ENCODE results near the gene GRPEL1.

GRPEL1 gene

DNA sequence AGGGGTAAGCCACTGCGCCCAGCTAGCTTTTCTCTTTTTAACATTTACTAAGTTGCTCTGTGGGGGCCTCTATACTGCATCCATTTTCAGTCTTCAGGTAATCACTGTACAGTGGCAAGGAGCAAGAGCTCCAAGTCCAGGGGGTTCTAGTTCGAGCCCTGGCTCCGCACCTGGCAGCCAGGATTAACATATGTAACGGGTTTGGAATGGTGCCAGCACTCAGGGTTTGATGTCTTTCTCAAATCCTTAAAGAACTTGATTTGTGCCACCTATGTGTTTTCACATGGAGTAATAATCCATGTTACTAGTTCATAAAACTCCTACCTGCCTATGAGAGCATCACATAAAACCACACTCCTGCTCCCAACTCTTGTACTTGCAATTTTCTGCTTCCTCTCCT lies 4.5 kb downstream of the GRPEL1 start:
- TF ChIP-seq, protein P1, sequence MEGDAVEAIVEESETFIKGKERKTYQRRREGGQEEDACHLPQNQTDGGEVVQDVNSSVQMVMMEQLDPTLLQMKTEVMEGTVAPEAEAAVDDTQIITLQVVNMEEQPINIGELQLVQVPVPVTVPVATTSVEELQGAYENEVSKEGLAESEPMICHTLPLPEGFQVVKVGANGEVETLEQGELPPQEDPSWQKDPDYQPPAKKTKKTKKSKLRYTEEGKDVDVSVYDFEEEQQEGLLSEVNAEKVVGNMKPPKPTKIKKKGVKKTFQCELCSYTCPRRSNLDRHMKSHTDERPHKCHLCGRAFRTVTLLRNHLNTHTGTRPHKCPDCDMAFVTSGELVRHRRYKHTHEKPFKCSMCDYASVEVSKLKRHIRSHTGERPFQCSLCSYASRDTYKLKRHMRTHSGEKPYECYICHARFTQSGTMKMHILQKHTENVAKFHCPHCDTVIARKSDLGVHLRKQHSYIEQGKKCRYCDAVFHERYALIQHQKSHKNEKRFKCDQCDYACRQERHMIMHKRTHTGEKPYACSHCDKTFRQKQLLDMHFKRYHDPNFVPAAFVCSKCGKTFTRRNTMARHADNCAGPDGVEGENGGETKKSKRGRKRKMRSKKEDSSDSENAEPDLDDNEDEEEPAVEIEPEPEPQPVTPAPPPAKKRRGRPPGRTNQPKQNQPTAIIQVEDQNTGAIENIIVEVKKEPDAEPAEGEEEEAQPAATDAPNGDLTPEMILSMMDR (conservative IDR thresholded peaks at IDR 0.05; ENCODE audit: low read length) = no peak
- H3K4me3 ChIP-seq (ENCODE audit: low read length) = no peak overlapping the region
- DNase-seq (ENCODE audit: low read depth) = no peak

DNA sequence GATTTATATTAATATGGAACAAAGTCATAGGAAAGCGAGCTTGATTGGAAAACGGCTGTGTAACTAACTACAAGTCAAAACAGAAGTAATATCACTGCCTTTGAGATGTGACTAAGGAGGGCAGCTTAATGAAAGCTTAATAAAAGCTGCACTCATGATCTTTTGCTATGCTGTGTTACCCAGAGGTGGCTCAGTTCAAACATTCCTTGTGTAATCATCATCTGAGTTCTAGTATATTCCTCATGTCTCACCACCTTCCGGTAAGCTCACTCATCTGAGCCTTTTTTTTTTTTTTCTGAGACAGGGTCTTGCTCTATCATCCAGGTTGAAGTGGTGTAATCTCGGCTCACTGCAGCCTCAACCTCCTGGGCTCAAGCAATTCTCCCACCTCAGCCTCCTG lies 5.0 kb downstream of the GRPEL1 start:
- no peak for DNase-seq (ENCODE audit: low read depth)
- TF ChIP-seq, protein P1 (conservative IDR thresholded peaks at IDR 0.05; ENCODE audit: low read length) = no peak

DNA sequence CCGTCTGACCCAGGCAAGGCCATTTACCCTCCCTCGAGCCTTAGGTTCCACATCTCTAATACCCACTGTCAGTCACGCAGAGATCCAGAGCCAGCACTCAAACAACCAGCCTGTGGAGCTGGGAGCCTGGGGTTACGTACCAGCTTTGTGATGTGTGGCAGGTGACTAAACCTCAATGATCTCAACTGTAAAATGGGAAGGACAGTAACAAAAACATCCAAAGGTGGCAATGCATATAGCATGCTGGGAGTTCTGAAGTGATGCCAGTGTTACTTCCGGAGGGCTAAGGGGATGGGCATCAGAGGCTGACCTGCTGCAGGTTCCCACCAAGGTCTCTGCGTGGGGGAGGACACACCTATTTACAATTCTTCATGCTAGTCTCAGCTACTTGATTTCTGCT lies 6.0 kb downstream of the GRPEL1 start:
- TF ChIP-seq, protein P1 (conservative IDR thresholded peaks at IDR 0.05; ENCODE audit: low read length) = no peak
- H3K4me3 ChIP-seq (ENCODE audit: low read length) = no peak overlapping the region
- no peak for DNase-seq (ENCODE audit: low read depth)

More for the DNA sequence above, 5.0 kb downstream of the GRPEL1 start:
- no peak overlapping the region for H3K4me3 ChIP-seq (ENCODE audit: low read length)

DNA sequence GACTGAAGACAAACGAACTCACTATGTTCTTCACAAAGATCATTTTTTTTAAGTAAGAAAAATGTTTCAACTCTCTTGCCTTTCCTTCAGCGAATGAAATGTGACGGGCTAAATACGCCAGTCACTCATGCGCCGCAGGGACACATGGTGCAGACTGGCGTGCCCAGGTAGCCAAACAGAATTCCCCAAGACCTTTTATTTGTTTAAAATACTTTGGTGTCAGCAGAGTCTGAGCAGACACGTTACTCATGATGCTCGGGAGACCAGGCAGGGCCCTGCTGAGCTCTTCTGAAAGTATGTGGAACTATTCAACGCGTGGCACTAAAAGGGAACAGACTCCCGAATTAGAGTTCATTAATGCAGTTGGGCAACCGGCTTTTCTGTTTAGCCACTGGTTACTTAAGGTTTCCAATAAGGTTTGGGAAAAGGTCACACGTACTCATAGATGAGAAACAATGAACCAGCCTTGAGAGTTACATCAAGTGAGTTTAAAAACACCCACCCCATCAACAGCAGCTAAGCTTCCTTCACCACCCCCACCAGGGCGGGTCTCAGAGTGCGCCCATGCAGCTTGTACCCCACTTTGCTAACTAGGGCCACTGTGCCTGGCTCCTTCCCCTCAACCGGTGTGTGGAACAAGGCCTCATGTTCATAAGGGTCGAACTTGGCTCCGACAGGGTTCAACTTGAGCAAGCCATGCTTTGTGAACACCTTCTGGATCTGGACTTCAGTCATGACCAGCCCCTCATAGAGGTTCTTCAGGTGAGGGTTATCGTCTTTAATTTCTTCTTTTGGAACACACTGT lies 7.3 kb downstream of the GRPEL1 start:
- no peak overlapping the region for H3K4me3 ChIP-seq (ENCODE audit: low read length)
- TF ChIP-seq, protein P1 (conservative IDR thresholded peaks at IDR 0.05; ENCODE audit: low read length) = no peak
- DNase-seq (ENCODE audit: low read depth) = no peak

DNA sequence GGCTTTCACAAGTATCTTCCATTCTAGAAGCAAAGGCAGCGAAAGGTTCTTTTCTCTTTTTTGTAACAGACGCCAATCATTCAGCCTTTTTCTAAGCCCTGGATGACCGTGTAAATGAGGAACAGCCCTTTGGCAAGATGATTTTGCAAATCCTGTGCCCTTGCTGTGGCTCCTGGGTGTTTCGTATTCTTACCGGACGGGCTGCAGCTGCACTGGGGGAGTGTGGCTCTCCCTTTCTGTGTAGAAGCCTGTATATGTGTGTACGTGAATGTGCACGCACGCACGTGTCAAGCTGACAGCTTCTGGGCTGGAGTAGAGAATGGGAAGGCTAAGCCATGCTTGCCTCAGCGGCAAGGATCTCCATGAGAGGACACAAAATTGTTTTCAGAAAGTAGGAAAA lies 8.2 kb downstream of the GRPEL1 start:
- H3K4me3 ChIP-seq (ENCODE audit: low read length) = no peak overlapping the region
- TF ChIP-seq, protein P1 (conservative IDR thresholded peaks at IDR 0.05; ENCODE audit: low read length) = no peak
- DNase-seq (ENCODE audit: low read depth) = no peak

DNA sequence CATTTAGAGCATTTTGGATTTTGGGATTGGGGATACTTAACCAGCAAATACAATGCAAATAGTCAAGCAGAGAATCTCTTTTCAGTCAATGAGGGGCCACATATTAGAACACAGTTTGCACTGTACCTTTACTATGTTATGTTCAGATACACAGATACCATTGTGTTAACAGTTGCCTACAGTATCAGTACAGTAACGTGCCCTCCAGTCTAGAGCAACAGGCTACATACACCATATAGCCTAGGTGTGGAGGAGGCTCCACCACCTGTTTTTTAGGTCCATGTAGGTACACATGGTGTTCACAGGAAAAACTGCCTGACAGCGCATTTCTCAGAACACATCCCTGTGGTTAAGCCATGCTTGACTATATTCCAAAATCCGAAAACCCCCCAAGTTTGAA lies 9.1 kb downstream of the GRPEL1 start:
- no peak overlapping the region for H3K4me3 ChIP-seq (ENCODE audit: low read length)
- no peak for DNase-seq (ENCODE audit: low read depth)
- TF ChIP-seq, protein P1 (conservative IDR thresholded peaks at IDR 0.05; ENCODE audit: low read length) = no peak

DNA sequence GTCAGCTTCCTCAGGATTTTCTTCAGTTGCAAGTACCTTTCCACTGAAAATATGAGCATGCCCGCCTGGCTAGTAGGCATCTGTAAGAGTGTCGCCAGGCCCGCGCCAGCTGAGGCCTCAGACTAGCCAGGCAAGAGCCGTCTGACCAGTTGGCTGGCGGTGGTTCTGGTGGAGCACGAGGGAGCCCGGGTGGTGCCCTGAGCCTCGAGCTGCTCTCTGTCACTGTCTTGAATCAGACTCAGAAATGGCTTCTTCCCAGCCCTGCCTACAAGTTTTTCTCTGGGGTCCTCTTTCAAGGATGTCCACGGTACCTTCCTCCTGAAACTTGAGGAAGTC lies 11.9 kb downstream of the GRPEL1 start:
- DNase-seq (ENCODE audit: low read depth) = no peak

More for the DNA sequence above, 11.9 kb downstream of the GRPEL1 start:
- TF ChIP-seq, protein P1 (conservative IDR thresholded peaks at IDR 0.05; ENCODE audit: low read length) = no peak
- H3K4me3 ChIP-seq (ENCODE audit: low read length) = no peak overlapping the region

All from AG10803 (cell line).